Calu3 (cell line): ENCODE measurements around the gene SSX3. TPM values are rescaled to one million over a fixed set of nuclear protein-coding genes. Genes with fewer than 3 reads are reported as not detected.
"Not testable (repeated sequence)": the region's sequence is repeated elsewhere in the genome, so short reads cannot be mapped to it uniquely, and the experiment has no call there.

ENCODE experiments used
- BruUV-seq: library from RNA; stranded (reverse); fragments of 400-500 nt; replicated peaks from 2 replicates; lab custom pipeline; 2021; lab: Mats Ljungman, UMichigan
- CTCF ChIA-PET: fragments of 300-600 bp; sonication (Branson Sonifier 250); formaldehyde crosslinking; loops from one replicate; lab custom pipeline; 2022; ENCODE audit warnings: antibody characterized with exemption; lab: Charles Lee
- DNase-seq: peaks from one replicate; pipeline ENCODE4 v3.0.0; 2022
- H3K27ac Mint-ChIP-seq: one replicate; pipeline ENCODE4 v1.8.0; 2022; ENCODE audit warnings: mixed read lengths; ENCODE audit not compliant: unreplicated experiment
- H3K27me3 Mint-ChIP-seq: one replicate; pipeline ENCODE4 v1.8.0; 2022; ENCODE audit warnings: mixed read lengths; ENCODE audit not compliant: unreplicated experiment
- H3K36me3 Mint-ChIP-seq: one replicate; pipeline ENCODE4 v1.8.0; 2022; ENCODE audit warnings: mild to moderate bottlenecking, moderate library complexity, mixed read lengths; ENCODE audit not compliant: insufficient read depth, unreplicated experiment
- H3K4me1 Mint-ChIP-seq: one replicate; pipeline ENCODE4 v1.8.0; 2022; ENCODE audit warnings: mild to moderate bottlenecking, low read depth, mixed read lengths; ENCODE audit not compliant: unreplicated experiment
- H3K4me3 Mint-ChIP-seq: one replicate; pipeline ENCODE4 v1.8.0; 2022; ENCODE audit warnings: mild to moderate bottlenecking, low read depth, moderate library complexity, mixed read lengths; ENCODE audit not compliant: unreplicated experiment
- H3K9me3 Mint-ChIP-seq: one replicate; pipeline ENCODE4 v1.8.0; 2022; ENCODE audit warnings: low read depth, mixed read lengths; ENCODE audit not compliant: unreplicated experiment
- CTCF ChIP-seq: fragments of 200-600 bp; IDR thresholded peaks from one replicate; pipeline ENCODE4 v1.8.0; 2022; ENCODE audit warnings: antibody characterized with exemption; ENCODE audit not compliant: unreplicated experiment
- intact Hi-C: fragments of 100-400 bp; cut with micrococcal nuclease; formaldehyde crosslinking; loops from one replicate; pipeline ENCODE4 v1.10.0; 2022; ENCODE audit not compliant: unreplicated experiment
- total RNA-seq: library from RNA; stranded (reverse); gene quantifications from 2 replicates; pipeline ENCODE4 v1.2.3, GENCODE V29; 2022

Gene SSX3
- total RNA-seq, 1 experiment from 2014 or later, result not detected

- CTCF ChIA-PET, result no interaction called here
- intact Hi-C loops, result no loop called here
- Mint-ChIP-seq H3K4me1 (no peaks in the 10 kb centered on the region), H3K36me3 (no peaks in the 10 kb centered on the region), H3K27me3 (peaks cover 24% of the 10 kb centered on the region), H3K9me3 (no peaks in the 10 kb centered on the region), H3K27ac (no peak overlapping the region), H3K4me3 (no peak overlapping the region)
- DNase-seq, result no peak
- BruUV-seq, result no TSS peak
- TF ChIP-seq CTCF, result no peak
These were observed 1.2 kb upstream of the SSX3 start for GRCh38 chrX:48357681-48358080.

- BruUV-seq, DNase-seq, H3K36me3 Mint-ChIP-seq: not testable (repeated sequence)
These were observed 10.4 kb downstream of the SSX3 start for GRCh38 chrX:48346059-48346458.

GRCh38 chrX:48313996-48314395 lies 42.5 kb downstream of the SSX3 start:
- H3K27ac Mint-ChIP-seq, intact Hi-C loops, H3K4me1 Mint-ChIP-seq, H3K36me3 Mint-ChIP-seq, DNase-seq, H3K4me3 Mint-ChIP-seq, CTCF ChIA-PET, H3K9me3 Mint-ChIP-seq, BruUV-seq, H3K27me3 Mint-ChIP-seq: not testable (repeated sequence)

More at GRCh38 chrX:48346059-48346458, 10.4 kb downstream of the SSX3 start:
- H3K4me3 Mint-ChIP-seq, intact Hi-C loops, H3K4me1 Mint-ChIP-seq, H3K27ac Mint-ChIP-seq, CTCF ChIA-PET, H3K9me3 Mint-ChIP-seq: not testable (repeated sequence)
- H3K27me3 Mint-ChIP-seq, result peaks cover 11% of the 10 kb centered on the region

GRCh38 chrX:48306175-48306574 lies 50.3 kb downstream of the SSX3 start:
- H3K36me3 Mint-ChIP-seq, result no peaks in the 10 kb centered on the region
- H3K4me1 Mint-ChIP-seq, result no peaks in the 10 kb centered on the region
- H3K4me3 Mint-ChIP-seq, result no peak overlapping the region
- CTCF ChIA-PET, result no interaction called here
- BruUV-seq, result no TSS peak
- no peaks in the 10 kb centered on the region for H3K9me3 Mint-ChIP-seq
- intact Hi-C loops, result no loop called here
- H3K27ac Mint-ChIP-seq, result no peak overlapping the region
- H3K27me3 Mint-ChIP-seq, result peaks cover 45% of the 10 kb centered on the region
- no peak for DNase-seq
- no peak for TF ChIP-seq CTCF

Other genes starting within 250 kb of the SSX3 start
- not detected in 2 replicates for gene SPACA5B, start 226.1 kb downstream of the SSX3 start, total RNA-seq
- not detected in 2 replicates for gene SSX5, start 159.9 kb downstream of the SSX3 start, total RNA-seq
- not detected in 2 replicates for gene SSX1, start 101.3 kb downstream of the SSX3 start, total RNA-seq
- not detected in 2 replicates for gene SSX4, start 26.8 kb upstream of the SSX3 start, total RNA-seq
- not detected in 2 replicates for gene SSX4B, start 55.3 kb upstream of the SSX3 start, total RNA-seq
- 0.33 and 0.54 TPM in 2 replicates for gene SLC38A5, start 113.6 kb upstream of the SSX3 start, total RNA-seq
- gene FTSJ1, start 119.5 kb upstream of the SSX3 start, total RNA-seq, result 64.9 and 75.2 TPM in 2 replicates
- gene PORCN, start 152.3 kb upstream of the SSX3 start, total RNA-seq, result 15.6 and 19.3 TPM in 2 replicates
- 159 and 186 TPM in 2 replicates for gene EBP, start 165.1 kb upstream of the SSX3 start, total RNA-seq
- gene TBC1D25, start 183.0 kb upstream of the SSX3 start, total RNA-seq, result 18.2 and 19.4 TPM in 2 replicates
- 218 and 248 TPM in 2 replicates for gene RBM3, start 217.8 kb upstream of the SSX3 start, total RNA-seq
- 68.4 and 81.2 TPM in 2 replicates for gene WDR13, start 240.8 kb upstream of the SSX3 start, total RNA-seq